Stimulated activated naive CD8-positive, alpha-beta T cell treated with anti-CD3 and anti-CD28 coated beads, Interleukin-15, amount 100 ng/mL, for 72 hours (primary cell): ENCODE results near the gene TMIGD3.

Source experiments
- ATAC-seq: fragments of 150-1000 bp; cut with Tn5 transposase; 2 replicates; pipeline ENCODE4 v1.10.0; 2021; ENCODE audit warnings: mild to moderate bottlenecking, moderate library complexity
- DNase-seq, 2 donors: peaks; one replicate each; pipeline ENCODE4 v3.0.0; 2021 to 2022
- H3K27ac Mint-ChIP-seq, 2 donors: one replicate each; pipeline ENCODE4 v1.8.0; 2022; ENCODE audit warnings: mild to moderate bottlenecking in 2 of 2, mixed read lengths in 2 of 2, moderate library complexity in 2 of 2
- H3K27me3 Mint-ChIP-seq: one replicate; pipeline ENCODE4 v1.8.0; 2022; ENCODE audit warnings: mixed read lengths
- H3K4me1 Mint-ChIP-seq: one replicate; pipeline ENCODE4 v1.8.0; 2022; ENCODE audit warnings: mild to moderate bottlenecking, mixed read lengths
- H3K4me3 Mint-ChIP-seq, 2 donors: one replicate each; pipeline ENCODE4 v1.8.0; 2022; ENCODE audit warnings: mild to moderate bottlenecking in 2 of 2, mixed read lengths in 2 of 2, moderate library complexity in 1 of 2
- H3K9me3 Mint-ChIP-seq, 2 donors: one replicate each; pipeline ENCODE4 v1.8.0; 2022; ENCODE audit warnings: mixed read lengths in 2 of 2

Gene TMIGD3

GRCh38 chr1:111513410-111514020 lies 10.1 kb upstream of the TMIGD3 start:
- H3K4me3 Mint-ChIP-seq, result no peak overlapping the region
- peaks cover 11% of the 10 kb centered on the region for H3K4me1 Mint-ChIP-seq
- no peak for DNase-seq
- H3K9me3 Mint-ChIP-seq, result no peaks in the 10 kb centered on the region
- no peak overlapping the region for H3K27ac Mint-ChIP-seq
- no peak for ATAC-seq
- H3K27me3 Mint-ChIP-seq, result peaks cover 8% of the 10 kb centered on the region

DNA sequence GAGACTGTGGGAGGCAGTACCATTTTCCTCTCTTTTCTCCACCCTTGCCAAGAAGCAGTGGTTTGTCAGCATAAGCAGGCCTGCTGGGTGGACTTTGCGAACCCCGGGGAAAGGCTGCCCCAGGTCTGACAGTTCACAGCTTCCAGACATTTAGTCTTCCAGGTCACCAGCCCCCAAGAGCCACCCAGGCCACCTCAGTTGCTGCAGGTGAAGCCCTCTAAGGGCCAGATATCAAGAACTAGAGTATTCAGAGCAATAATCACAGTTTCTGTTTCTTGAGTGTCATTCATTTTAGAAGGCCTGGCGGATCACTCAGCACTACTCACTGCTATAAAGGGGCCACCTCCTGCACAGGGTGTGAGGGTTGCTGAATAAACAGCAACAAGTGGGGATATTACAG lies 9.5 kb upstream of the TMIGD3 start:
- ATAC-seq (no peak), DNase-seq (no peak)
- no peak overlapping the region for H3K4me3 Mint-ChIP-seq
- no peaks in the 10 kb centered on the region for H3K9me3 Mint-ChIP-seq
- peak overlapping the region in 1 of 2 donors; percentile 32 for H3K27ac Mint-ChIP-seq
- H3K4me1 Mint-ChIP-seq, result peaks cover 17% of the 10 kb centered on the region
- peaks cover 8% of the 10 kb centered on the region for H3K27me3 Mint-ChIP-seq

- H3K4me3 Mint-ChIP-seq, result no peak overlapping the region
- no peak overlapping the region for H3K27ac Mint-ChIP-seq
- peaks cover 23% of the 10 kb centered on the region for H3K4me1 Mint-ChIP-seq
- H3K9me3 Mint-ChIP-seq, result no peaks in the 10 kb centered on the region
- H3K27me3 Mint-ChIP-seq, result peaks cover 8% of the 10 kb centered on the region
- no peak for DNase-seq
- ATAC-seq, result no peak
These were observed 8.9 kb upstream of the TMIGD3 start for GRCh38 chr1:111512132-111512889.

GRCh38 chr1:111511370-111511769 lies 7.9 kb upstream of the TMIGD3 start:
- H3K27ac Mint-ChIP-seq, result no peak overlapping the region
- peaks cover 8% of the 10 kb centered on the region for H3K27me3 Mint-ChIP-seq
- H3K4me3 Mint-ChIP-seq, result no peak overlapping the region
- ATAC-seq, result no peak
- H3K9me3 Mint-ChIP-seq, result no peaks in the 10 kb centered on the region
- peaks cover 30% of the 10 kb centered on the region for H3K4me1 Mint-ChIP-seq
- DNase-seq, result no peak

DNA sequence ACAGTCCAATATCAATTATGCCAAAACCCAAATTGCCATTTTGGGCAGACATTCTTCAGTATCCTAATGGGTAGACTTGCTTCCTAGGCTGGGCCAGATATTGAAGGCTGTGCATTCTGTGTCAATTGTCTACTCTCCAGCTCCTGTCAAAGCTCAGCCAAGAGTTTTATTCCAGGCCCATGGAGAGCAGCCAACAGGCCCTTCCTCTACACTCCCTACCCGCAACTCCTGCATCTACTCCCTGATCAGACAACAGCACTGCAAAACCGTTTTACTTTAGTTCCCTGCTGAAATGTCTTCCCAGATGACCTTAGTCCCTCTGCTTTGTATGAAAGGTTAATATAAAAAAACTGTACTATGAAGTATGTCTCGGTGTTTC lies 6.6 kb upstream of the TMIGD3 start:
- Mint-ChIP-seq H3K4me3 (no peak overlapping the region), H3K4me1 (peaks cover 44% of the 10 kb centered on the region), H3K27ac (no peak overlapping the region), H3K9me3 (no peaks in the 10 kb centered on the region), H3K27me3 (peaks cover 4% of the 10 kb centered on the region)
- ATAC-seq (no peak), DNase-seq (no peak)

DNA sequence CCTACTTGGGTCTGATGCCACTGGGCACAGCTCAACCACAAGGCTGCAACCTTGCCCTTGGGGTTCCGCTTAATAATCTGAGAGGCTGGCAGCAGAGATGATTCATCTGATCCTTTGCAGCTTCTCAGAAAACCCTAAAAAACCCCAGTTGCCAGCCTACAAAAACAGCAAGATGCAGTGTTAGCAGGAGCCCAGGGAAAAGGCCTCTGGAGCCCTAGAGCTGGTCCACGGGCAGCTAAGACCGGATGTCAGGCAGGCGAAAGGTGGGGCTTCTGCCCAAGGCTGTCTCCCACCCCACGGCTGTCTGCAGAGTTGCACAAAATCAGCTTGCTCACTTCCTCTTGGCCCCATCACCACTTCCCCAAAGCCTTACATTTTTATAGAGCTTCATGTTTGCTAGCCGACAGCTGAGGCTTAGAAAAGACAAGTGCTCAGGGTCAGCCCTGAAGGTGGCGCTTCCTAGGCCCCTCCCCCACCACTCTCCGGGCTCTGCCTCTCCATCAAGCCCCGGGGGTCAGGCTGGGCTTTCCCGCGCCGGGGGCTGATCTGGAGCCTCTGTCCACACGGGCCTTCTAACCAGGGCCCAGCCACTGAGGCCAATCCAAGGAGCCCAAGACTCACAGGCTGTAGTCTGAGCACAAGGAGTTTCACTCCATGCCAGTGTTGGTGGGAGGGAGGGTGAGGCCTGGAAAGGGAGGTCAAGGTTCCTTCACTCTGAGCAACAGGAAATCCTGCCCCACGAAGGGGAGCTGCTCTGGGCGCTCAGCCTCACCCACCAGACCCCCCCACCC lies 4.2 kb upstream of the TMIGD3 start:
- Mint-ChIP-seq H3K4me1 (peaks cover 56% of the 10 kb centered on the region), H3K4me3 (peak overlapping the region; percentile 67 to 73), H3K27ac (peak overlapping the region; percentile 87 to 92), H3K27me3 (no peaks in the 10 kb centered on the region), H3K9me3 (no peaks in the 10 kb centered on the region)
- DNase-seq (peak; percentile 63 to 79), ATAC-seq (peak; percentile 80)

GRCh38 chr1:111506561-111506960 lies 3.1 kb upstream of the TMIGD3 start:
- no peaks in the 10 kb centered on the region for H3K9me3 Mint-ChIP-seq
- no peak for ATAC-seq
- no peaks in the 10 kb centered on the region for H3K27me3 Mint-ChIP-seq
- peaks cover 56% of the 10 kb centered on the region for H3K4me1 Mint-ChIP-seq
- peak overlapping the region in 1 of 2 donors; percentile 78 for H3K27ac Mint-ChIP-seq
- H3K4me3 Mint-ChIP-seq, result no peak overlapping the region
- DNase-seq, result no peak

DNA sequence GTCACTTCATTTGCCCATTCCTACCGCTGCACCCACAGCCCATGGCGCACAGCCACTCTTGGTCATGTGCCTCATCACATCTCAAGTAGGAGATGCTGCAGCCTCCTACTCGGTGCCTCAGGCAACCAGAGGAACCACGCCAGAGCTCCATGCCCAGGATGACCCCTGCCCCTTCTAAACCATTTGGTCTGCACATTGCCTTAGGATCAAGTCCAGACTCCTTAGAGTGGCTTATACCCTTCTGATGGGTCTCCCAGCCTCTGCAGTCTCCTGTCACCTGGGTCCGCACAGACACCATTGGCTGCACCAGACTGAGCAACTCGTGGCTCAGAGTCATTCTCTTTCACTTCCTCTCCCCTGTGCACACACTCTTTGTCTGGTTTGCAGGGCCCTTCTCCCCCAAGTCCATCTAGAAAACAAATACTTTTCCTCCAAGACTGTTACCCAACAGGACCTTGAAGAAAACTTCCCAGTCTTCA lies 2.2 kb upstream of the TMIGD3 start:
- no peak overlapping the region for H3K27ac Mint-ChIP-seq
- peak; percentile 36 for ATAC-seq
- H3K9me3 Mint-ChIP-seq, result no peaks in the 10 kb centered on the region
- DNase-seq, result no peak
- H3K4me1 Mint-ChIP-seq, result peaks cover 56% of the 10 kb centered on the region
- H3K27me3 Mint-ChIP-seq, result no peaks in the 10 kb centered on the region
- H3K4me3 Mint-ChIP-seq, result peak overlapping the region; percentile 1 to 44

DNA sequence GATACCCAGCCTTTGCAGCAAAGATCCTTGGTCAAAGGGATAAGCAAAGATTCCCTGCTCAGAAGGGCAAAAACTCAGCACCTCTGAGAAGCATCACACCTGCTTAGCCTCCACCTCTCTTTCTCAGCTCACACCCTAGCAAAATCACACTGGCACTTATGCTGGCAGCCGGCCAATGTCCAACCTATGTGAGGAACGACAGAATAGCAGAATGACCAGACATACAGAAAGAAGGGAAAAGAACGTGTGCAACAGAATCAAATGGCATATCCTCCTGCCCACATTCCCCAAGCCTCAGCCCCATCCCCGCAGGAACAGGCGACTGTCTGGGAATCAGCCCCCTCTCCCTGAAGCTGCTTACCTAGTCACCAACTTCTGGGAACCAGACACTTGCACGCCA lies 664 bp upstream of the TMIGD3 start:
- no peak for DNase-seq
- Mint-ChIP-seq H3K4me3 (no peak overlapping the region), H3K9me3 (peaks cover 4 to 13% of the 10 kb centered on the region in 2 donors), H3K27me3 (no peaks in the 10 kb centered on the region), H3K4me1 (peaks cover 50% of the 10 kb centered on the region), H3K27ac (no peak overlapping the region)
- no peak for ATAC-seq

DNA sequence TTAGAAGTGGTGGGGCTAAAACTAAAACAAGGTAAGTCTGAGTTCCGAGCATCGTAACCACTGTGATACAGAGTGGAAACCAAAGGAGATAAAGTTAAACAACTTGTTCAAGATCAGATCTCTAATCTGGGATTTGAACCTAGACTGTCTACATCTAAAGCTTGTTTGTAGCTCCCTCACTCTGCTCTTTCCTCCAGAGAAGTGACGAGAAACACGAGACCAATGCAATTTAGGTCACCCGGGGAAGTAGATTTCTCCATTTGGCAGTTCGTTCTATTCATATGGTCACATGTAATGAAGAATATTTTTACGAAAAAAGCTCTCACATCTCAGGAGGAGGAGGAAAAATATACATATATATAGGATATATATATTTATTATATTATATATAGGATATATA lies 1.8 kb downstream of the TMIGD3 start:
- H3K4me1 Mint-ChIP-seq, result peaks cover 46% of the 10 kb centered on the region
- H3K9me3 Mint-ChIP-seq, result peaks cover 11 to 23% of the 10 kb centered on the region in 2 donors
- H3K4me3 Mint-ChIP-seq, result no peak overlapping the region
- DNase-seq, result no peak
- no peaks in the 10 kb centered on the region for H3K27me3 Mint-ChIP-seq
- ATAC-seq, result no peak
- no peak overlapping the region for H3K27ac Mint-ChIP-seq

- Mint-ChIP-seq H3K27me3 (no peaks in the 10 kb centered on the region), H3K4me3 (no peak overlapping the region), H3K9me3 (peaks cover 30 to 47% of the 10 kb centered on the region in 2 donors), H3K4me1 (peaks cover 37% of the 10 kb centered on the region), H3K27ac (no peak overlapping the region)
- ATAC-seq (no peak), DNase-seq (no peak)
These were observed 4.2 kb downstream of the TMIGD3 start for GRCh38 chr1:111499026-111499785.

DNA sequence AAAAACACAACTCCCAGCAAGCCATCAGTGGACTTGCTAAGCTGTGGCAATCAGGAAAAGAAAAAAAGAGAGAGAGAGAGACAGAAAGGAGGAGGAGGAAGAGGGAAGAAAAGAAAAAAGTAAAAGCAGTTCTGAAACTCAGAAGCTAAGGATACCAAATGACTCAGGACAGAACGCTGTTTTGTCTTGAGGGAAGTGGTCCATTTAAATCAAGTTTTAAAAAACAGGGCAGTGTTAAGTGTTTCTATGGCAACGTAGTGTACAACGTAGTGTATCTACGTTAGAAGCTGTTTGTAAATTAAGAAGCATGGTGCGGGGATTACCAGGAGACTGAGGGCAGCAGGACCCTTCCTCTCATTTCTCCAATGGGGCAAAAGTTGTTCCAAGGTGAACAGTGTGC lies 5.8 kb downstream of the TMIGD3 start:
- H3K27me3 Mint-ChIP-seq, result no peaks in the 10 kb centered on the region
- DNase-seq (no peak), ATAC-seq (peak; percentile 66)
- H3K27ac Mint-ChIP-seq, result no peak overlapping the region
- H3K9me3 Mint-ChIP-seq, result peaks cover 33 to 50% of the 10 kb centered on the region in 2 donors
- peaks cover 30% of the 10 kb centered on the region for H3K4me1 Mint-ChIP-seq
- H3K4me3 Mint-ChIP-seq, result peak overlapping the region in 1 of 2 donors; percentile 54

DNA sequence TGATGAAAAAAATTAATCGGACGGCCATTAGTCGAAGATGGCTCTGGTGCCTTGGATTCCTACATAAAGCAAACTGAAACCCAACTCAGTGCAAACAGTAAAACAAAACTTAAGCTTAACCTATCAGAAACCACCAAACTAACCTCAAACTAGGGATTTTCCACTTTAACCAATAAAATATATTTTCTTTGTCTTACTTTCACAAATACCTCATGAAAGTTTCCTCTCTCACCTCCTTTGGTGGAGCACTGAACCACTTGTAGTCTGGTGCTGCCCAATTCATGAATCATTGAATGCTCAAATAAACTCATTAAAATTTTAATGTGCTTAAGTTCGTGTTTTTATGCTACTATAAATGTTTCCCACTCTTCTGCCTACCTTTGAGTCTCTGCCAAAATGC lies 7.0 kb downstream of the TMIGD3 start:
- Mint-ChIP-seq H3K4me1 (peaks cover 30% of the 10 kb centered on the region), H3K4me3 (peak overlapping the region in 1 of 2 donors; percentile 9), H3K27me3 (no peaks in the 10 kb centered on the region), H3K27ac (peak overlapping the region; percentile 11 to 84), H3K9me3 (peaks cover 33 to 50% of the 10 kb centered on the region in 2 donors)
- ATAC-seq (peak; percentile 92), DNase-seq (peak in 1 of 2 donors; percentile 38)

GRCh38 chr1:111491070-111491469 lies 12.4 kb downstream of the TMIGD3 start:
- Mint-ChIP-seq H3K4me3 (no peak overlapping the region), H3K27me3 (no peaks in the 10 kb centered on the region), H3K27ac (no peak overlapping the region), H3K4me1 (peaks cover 11% of the 10 kb centered on the region), H3K9me3 (peaks cover 17 to 21% of the 10 kb centered on the region in 2 donors)
- ATAC-seq (no peak), DNase-seq (no peak)

- no peak for ATAC-seq
- no peak for DNase-seq
- H3K4me1 Mint-ChIP-seq, result peaks cover 8% of the 10 kb centered on the region
- H3K9me3 Mint-ChIP-seq, result peaks cover 12 to 13% of the 10 kb centered on the region in 2 donors
- no peak overlapping the region for H3K4me3 Mint-ChIP-seq
- H3K27ac Mint-ChIP-seq, result no peak overlapping the region
- no peaks in the 10 kb centered on the region for H3K27me3 Mint-ChIP-seq
These were observed 13.2 kb downstream of the TMIGD3 start for GRCh38 chr1:111490220-111490619.
